Mesendoderm (in vitro differentiated cells): ENCODE results near the gene ODC1.

ENCODE experiments used
- DNase-seq: peaks from one replicate; pipeline ENCODE4 v3.0.0; 2013
- H2AK5ac ChIP-seq: 2 replicates; pipeline ENCODE4 v1.6.1; 2013; ENCODE audit warnings: low read length, inconsistent platforms
- H2BK120ac ChIP-seq: 2 replicates; pipeline ENCODE4 v1.6.1; 2013; ENCODE audit warnings: low read depth, mild to moderate bottlenecking, low read length, moderate library complexity, mixed read lengths
- H2BK15ac ChIP-seq: replicated peaks from 2 replicates; pipeline ENCODE4 v1.6.1; 2013; ENCODE audit warnings: low read depth, mild to moderate bottlenecking, moderate library complexity
- H2BK5ac ChIP-seq: 2 replicates; pipeline ENCODE4 v1.6.1; 2013; ENCODE audit warnings: low read length, inconsistent platforms
- H3K18ac ChIP-seq: 2 replicates; pipeline ENCODE4 v1.6.1; 2013; ENCODE audit warnings: mild to moderate bottlenecking, low read length, mixed read lengths
- H3K23ac ChIP-seq: one replicate; pipeline ENCODE4 v1.6.1; 2013; ENCODE audit warnings: low read length
- H3K27ac ChIP-seq: 2 replicates; pipeline ENCODE4 v1.5.1; 2013; ENCODE audit warnings: low read depth, mild to moderate bottlenecking, inconsistent platforms, low read length, moderate library complexity
- H3K27me3 ChIP-seq: 2 replicates; pipeline ENCODE4 v1.6.1; 2013; ENCODE audit warnings: low read length, control low read depth, mild to moderate bottlenecking, inconsistent platforms; ENCODE audit not compliant: insufficient read depth, poor library complexity
- H3K36me3 ChIP-seq: 2 replicates; pipeline ENCODE4 v1.6.1; 2013; ENCODE audit warnings: low read length, inconsistent platforms; ENCODE audit not compliant: control insufficient read depth, insufficient read depth
- H3K4ac ChIP-seq: one replicate; pipeline ENCODE4 v1.6.1; 2013; ENCODE audit warnings: low read depth, mild to moderate bottlenecking, low read length, moderate library complexity
- H3K4me1 ChIP-seq: 2 replicates; pipeline ENCODE4 v1.6.1; 2013; ENCODE audit warnings: low read depth, low read length, inconsistent platforms; ENCODE audit not compliant: control insufficient read depth
- H3K4me2 ChIP-seq: 2 replicates; pipeline ENCODE4 v1.6.1; 2013; ENCODE audit warnings: low read length
- H3K4me3 ChIP-seq: 2 replicates; pipeline ENCODE4 v1.5.1; 2013; ENCODE audit warnings: mild to moderate bottlenecking, low read length
- H3K56ac ChIP-seq: one replicate; pipeline ENCODE4 v1.6.1; 2013; ENCODE audit warnings: low read length
- H3K79me1 ChIP-seq: 2 replicates; pipeline ENCODE4 v1.6.1; 2013; ENCODE audit warnings: low read length, inconsistent platforms
- H3K79me2 ChIP-seq: 2 replicates; pipeline ENCODE4 v1.6.1; 2013; ENCODE audit warnings: mild to moderate bottlenecking, low read length; ENCODE audit not compliant: control insufficient read depth, insufficient read depth
- H3K9ac ChIP-seq: 2 replicates; pipeline ENCODE4 v1.6.1; 2013; ENCODE audit warnings: low read length, inconsistent platforms
- H4K5ac ChIP-seq: one replicate; pipeline ENCODE4 v1.6.1; 2013; ENCODE audit warnings: low read length
- H4K8ac ChIP-seq: one replicate; pipeline ENCODE4 v1.6.1; 2013; ENCODE audit warnings: low read depth, mild to moderate bottlenecking, control low read depth, low read length, moderate library complexity
- WGBS: extraction: QIAGEN DNeasy Blood & Tissue Kit; methylation state at CpG from one replicate; pipeline ENCODE4 v1.1.7; 2013; ENCODE audit warnings: low lambda C conversion rate, missing lambda C conversion rate; ENCODE audit not compliant: insufficient coverage; ENCODE audit errors: extremely low coverage; 5-methylcytosine and 5-hydroxymethylcytosine counted together

Gene ODC1

GRCh38 chr2:10400978-10401951, 46.9 kb downstream of the ODC1 start:
- Histone ChIP-seq H3K79me1 (no peaks in the 10 kb centered on the region), H2BK15ac (no peak overlapping the region), H4K5ac (no peak overlapping the region), H3K18ac (no peak overlapping the region), H3K27ac (no peak overlapping the region), H3K4me3 (no peak overlapping the region), H2BK5ac (no peak overlapping the region), H3K4me1 (no peaks in the 10 kb centered on the region), H3K4ac (no peak overlapping the region), H3K4me2 (no peak overlapping the region), H3K36me3 (no peaks in the 10 kb centered on the region), H3K27me3 (no peaks in the 10 kb centered on the region), H4K8ac (no peak overlapping the region), H3K9ac (no peak overlapping the region), H2AK5ac (no peak overlapping the region), H3K79me2 (no peaks in the 10 kb centered on the region), H3K23ac (no peak overlapping the region), H3K56ac (no peak overlapping the region), H2BK120ac (no peak overlapping the region)
- WGBS, result no CpG with 5 or more reads among the region's 21 CpGs
- no peak for DNase-seq

DNA sequence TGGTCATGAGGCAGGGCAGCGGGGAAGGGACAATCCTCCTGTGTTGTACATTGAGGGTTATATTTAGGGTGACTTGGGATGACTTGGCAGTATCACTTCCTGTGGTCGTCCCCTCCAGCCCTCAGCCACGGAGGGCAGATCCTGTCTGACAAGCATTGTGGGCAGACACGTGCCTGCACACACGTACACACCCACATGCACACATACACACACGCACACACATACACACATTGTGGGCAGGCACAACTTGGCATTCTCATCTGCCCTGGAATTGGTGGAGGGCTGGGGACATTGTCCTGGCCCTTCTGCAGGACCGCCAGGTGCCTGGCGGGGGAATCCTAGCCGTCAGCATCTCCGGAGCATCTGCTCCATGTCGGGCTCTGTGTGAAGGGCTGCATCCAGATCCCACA, 47.6 kb downstream of the ODC1 start:
- Histone ChIP-seq H2BK120ac (no peak overlapping the region), H2BK15ac (no peak overlapping the region), H3K4me1 (no peaks in the 10 kb centered on the region), H2BK5ac (no peak overlapping the region), H3K79me2 (no peaks in the 10 kb centered on the region), H2AK5ac (no peak overlapping the region), H3K56ac (no peak overlapping the region), H3K79me1 (no peaks in the 10 kb centered on the region), H3K9ac (no peak overlapping the region), H3K23ac (no peak overlapping the region), H3K4me2 (no peak overlapping the region), H3K36me3 (no peaks in the 10 kb centered on the region), H3K18ac (no peak overlapping the region), H3K4me3 (no peak overlapping the region), H3K4ac (no peak overlapping the region), H4K5ac (no peak overlapping the region), H4K8ac (no peak overlapping the region), H3K27ac (no peak overlapping the region), H3K27me3 (no peaks in the 10 kb centered on the region)
- DNase-seq, result no peak
- WGBS, result no CpG with 5 or more reads among the region's 11 CpGs

- H3K79me1 ChIP-seq, result no peaks in the 10 kb centered on the region
- no peak overlapping the region for H3K23ac ChIP-seq
- no peak overlapping the region for H3K27ac ChIP-seq
- H3K9ac ChIP-seq, result no peak overlapping the region
- no peak overlapping the region for H4K5ac ChIP-seq
- H3K4ac ChIP-seq, result no peak overlapping the region
- no peak overlapping the region for H3K56ac ChIP-seq
- no CpG with 5 or more reads among the region's 14 CpGs for whole genome bisulfite sequencing
- H2BK5ac ChIP-seq, result no peak overlapping the region
- H4K8ac ChIP-seq, result no peak overlapping the region
- H2BK15ac ChIP-seq, result no peak overlapping the region
- H3K18ac ChIP-seq, result no peak overlapping the region
- no peaks in the 10 kb centered on the region for H3K27me3 ChIP-seq
- no peak overlapping the region for H2BK120ac ChIP-seq
- DNase-seq, result no peak
- no peak overlapping the region for H3K4me2 ChIP-seq
- no peaks in the 10 kb centered on the region for H3K4me1 ChIP-seq
- no peak overlapping the region for H2AK5ac ChIP-seq
- no peak overlapping the region for H3K4me3 ChIP-seq
- H3K79me2 ChIP-seq, result no peaks in the 10 kb centered on the region
- H3K36me3 ChIP-seq, result no peaks in the 10 kb centered on the region
These were observed 48.1 kb downstream of the ODC1 start for GRCh38 chr2:10400002-10400401.

- Histone ChIP-seq H3K4me2 (no peak overlapping the region), H3K23ac (no peak overlapping the region), H3K56ac (no peak overlapping the region), H3K27ac (no peak overlapping the region), H3K4me3 (no peak overlapping the region), H3K79me2 (no peaks in the 10 kb centered on the region), H3K18ac (no peak overlapping the region), H2BK5ac (no peak overlapping the region), H3K27me3 (no peaks in the 10 kb centered on the region), H4K8ac (no peak overlapping the region), H3K4me1 (no peaks in the 10 kb centered on the region), H2BK15ac (no peak overlapping the region), H3K9ac (no peak overlapping the region), H2AK5ac (no peak overlapping the region), H3K36me3 (no peaks in the 10 kb centered on the region), H3K4ac (no peak overlapping the region), H4K5ac (no peak overlapping the region), H2BK120ac (no peak overlapping the region), H3K79me1 (no peaks in the 10 kb centered on the region)
- DNase-seq, result no peak
- no CpG with 5 or more reads among the region's 16 CpGs for WGBS
These were observed 48.8 kb downstream of the ODC1 start for GRCh38 chr2:10399358-10399757.

DNA sequence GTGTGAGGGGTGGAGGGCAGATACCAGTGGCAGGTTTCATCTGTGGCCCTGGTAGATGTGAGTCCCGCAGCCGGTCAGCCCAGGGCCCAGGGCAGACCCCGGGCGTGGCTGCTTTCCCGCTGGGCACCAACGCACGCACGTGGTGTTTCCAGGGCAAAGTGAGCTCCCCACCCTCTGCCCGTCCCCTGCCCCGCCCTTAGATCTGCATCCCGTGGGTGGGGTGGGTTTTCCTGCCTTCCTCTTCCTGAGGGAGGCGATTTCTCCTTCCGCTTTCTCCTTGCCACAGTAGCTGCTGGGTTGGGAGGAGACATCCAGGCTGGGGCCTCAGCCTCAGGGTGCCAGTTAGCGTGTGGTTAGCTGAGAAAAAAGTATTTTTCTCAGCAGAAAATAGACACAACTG, 49.6 kb downstream of the ODC1 start:
- no peaks in the 10 kb centered on the region for H3K27me3 ChIP-seq
- no peak overlapping the region for H3K9ac ChIP-seq
- H3K56ac ChIP-seq, result no peak overlapping the region
- H2BK120ac ChIP-seq, result no peak overlapping the region
- H3K4ac ChIP-seq, result no peak overlapping the region
- no peak overlapping the region for H2BK15ac ChIP-seq
- no peak overlapping the region for H4K5ac ChIP-seq
- no peaks in the 10 kb centered on the region for H3K4me1 ChIP-seq
- no peaks in the 10 kb centered on the region for H3K79me2 ChIP-seq
- no peak overlapping the region for H4K8ac ChIP-seq
- no CpG with 5 or more reads among the region's 14 CpGs for WGBS
- H3K36me3 ChIP-seq, result no peaks in the 10 kb centered on the region
- H3K27ac ChIP-seq, result no peak overlapping the region
- H3K18ac ChIP-seq, result no peak overlapping the region
- H2BK5ac ChIP-seq, result no peak overlapping the region
- H2AK5ac ChIP-seq, result no peak overlapping the region
- no peak overlapping the region for H3K23ac ChIP-seq
- H3K4me3 ChIP-seq, result no peak overlapping the region
- H3K79me1 ChIP-seq, result no peaks in the 10 kb centered on the region
- DNase-seq, result no peak
- no peak overlapping the region for H3K4me2 ChIP-seq
